WTC11 (cell line): ENCODE measurements around the gene RPL10. TPM values are rescaled to one million over a fixed set of nuclear protein-coding genes. Genes with fewer than 3 reads are reported as not detected.
A peak's percentile ranks its signal among the peaks of the same experiment; 100 is the strongest.

Experiments used
- ATAC-seq: fragments of 200-7000 bp; cut with Tn5 transposase; 2 replicates; pipeline ENCODE4 v1.10.0; 2021; ENCODE audit warnings: mild to moderate bottlenecking, moderate library complexity
- CTCF ChIA-PET: fragments of 300-600 bp; sonication (Branson Sonifier 250); formaldehyde crosslinking; loops from one replicate; lab custom pipeline; 2021; ENCODE audit warnings: antibody characterized with exemption; lab: Charles Lee
- POLR2A ChIA-PET: fragments of 350-600 bp; sonication (Branson Sonifier 250); formaldehyde crosslinking; loops from one replicate; lab custom pipeline; 2021; ENCODE audit warnings: antibody characterized with exemption; lab: Charles Lee
- DNase-seq: peaks from one replicate; pipeline ENCODE4 v3.0.0; 2021; ENCODE audit warnings: low spot score
- H3K27ac Mint-ChIP-seq: 2 replicates; pipeline ENCODE4 v1.8.0; 2021; ENCODE audit warnings: mixed read lengths
- H3K27me3 Mint-ChIP-seq: 2 replicates; pipeline ENCODE4 v1.8.0; 2021; ENCODE audit warnings: low read depth, mild to moderate bottlenecking, moderate library complexity, mixed read lengths
- H3K36me3 Mint-ChIP-seq: 2 replicates; pipeline ENCODE4 v1.8.0; 2021; ENCODE audit warnings: mixed read lengths
- H3K4me1 Mint-ChIP-seq: 2 replicates; pipeline ENCODE4 v1.8.0; 2022; ENCODE audit warnings: mixed read lengths
- H3K4me3 Mint-ChIP-seq: 2 replicates; pipeline ENCODE4 v1.8.0; 2021; ENCODE audit warnings: mild to moderate bottlenecking, moderate library complexity, mixed read lengths
- H3K9me3 Mint-ChIP-seq: 2 replicates; pipeline ENCODE4 v1.8.0; 2021; ENCODE audit warnings: mixed read lengths
- CTCF ChIP-seq: fragments of 200-600 bp; IDR thresholded peaks from 2 replicates; pipeline ENCODE4 v1.8.0; 2022; ENCODE audit warnings: antibody characterized with exemption
- ERG ChIP-seq: fragments of 250-450 bp; sonication (Bioruptor Pico); IDR thresholded peaks from 2 replicates; pipeline ENCODE4 v1.8.0; 2021; ENCODE audit warnings: mild to moderate bottlenecking
- FOXP4 ChIP-seq: sonication (generic); formaldehyde crosslinking; IDR thresholded peaks from 2 replicates; pipeline ENCODE4 v1.8.0; 2022; ENCODE audit warnings: mild to moderate bottlenecking, missing genetic modification reagents
- HMGXB4 ChIP-seq: sonication (generic); formaldehyde crosslinking; IDR thresholded peaks from 2 replicates; pipeline ENCODE4 v1.8.1; 2023; ENCODE audit warnings: mild to moderate bottlenecking, moderate library complexity, missing genetic modification reagents
- JAZF1 ChIP-seq: fragments of 250-450 bp; sonication (Bioruptor Pico); IDR thresholded peaks from 2 replicates; pipeline ENCODE4 v1.9.0; 2021; ENCODE audit warnings: moderate library complexity, mild to moderate bottlenecking, inconsistent platforms
- NR1H2 ChIP-seq: sonication (generic); formaldehyde crosslinking; IDR thresholded peaks from 2 replicates; pipeline ENCODE4 v1.9.0; 2021; ENCODE audit warnings: mild to moderate bottlenecking, moderate library complexity, missing genetic modification reagents
- PRRX2 ChIP-seq: fragments of 250-450 bp; sonication (Bioruptor Pico); IDR thresholded peaks from 2 replicates; pipeline ENCODE4 v1.8.0; 2021; ENCODE audit warnings: mild to moderate bottlenecking
- TCF7 ChIP-seq: sonication (generic); formaldehyde crosslinking; IDR thresholded peaks from 2 replicates; pipeline ENCODE4 v1.8.0; 2022; ENCODE audit warnings: mild to moderate bottlenecking, low read depth, missing genetic modification reagents, moderate library complexity
- TEAD1 ChIP-seq: sonication (generic); formaldehyde crosslinking; IDR thresholded peaks from 2 replicates; pipeline ENCODE4 v1.8.0; 2022; ENCODE audit warnings: mild to moderate bottlenecking, missing genetic modification reagents
- TEAD4 ChIP-seq: sonication (generic); formaldehyde crosslinking; IDR thresholded peaks from 2 replicates; pipeline ENCODE4 v1.8.0; 2022; ENCODE audit warnings: mild to moderate bottlenecking, missing genetic modification reagents
- ZNF423 ChIP-seq: fragments of 250-450 bp; sonication (Bioruptor Pico); IDR thresholded peaks from 2 replicates; pipeline ENCODE4 v2.1.2; 2022; ENCODE audit warnings: mild to moderate bottlenecking, moderate library complexity
- total RNA-seq: library from RNA; stranded (reverse); gene quantifications from 3 replicates; pipeline ENCODE4 v1.2.3, GENCODE V29; 2021
- TF ChIP-seq, protein P1 (sequence below): sonication (generic); formaldehyde crosslinking; IDR thresholded peaks from 2 replicates; pipeline ENCODE4 v1.8.0; 2022; ENCODE audit warnings: mild to moderate bottlenecking, missing genetic modification reagents
- TF ChIP-seq, protein P2 (sequence below): sonication (generic); formaldehyde crosslinking; IDR thresholded peaks from 2 replicates; pipeline ENCODE4 v1.8.0; 2023; ENCODE audit warnings: missing genetic modification reagents, mild to moderate bottlenecking, borderline replicate concordance
- TF ChIP-seq, protein P3 (sequence below): fragments of 250-450 bp; sonication (Bioruptor Pico); IDR thresholded peaks from 2 replicates; pipeline ENCODE4 v1.9.0; 2021; ENCODE audit warnings: mild to moderate bottlenecking

RPL10 gene
- total RNA-seq, 1 experiment from 2014 or later: 2,241 TPM

DNA sequence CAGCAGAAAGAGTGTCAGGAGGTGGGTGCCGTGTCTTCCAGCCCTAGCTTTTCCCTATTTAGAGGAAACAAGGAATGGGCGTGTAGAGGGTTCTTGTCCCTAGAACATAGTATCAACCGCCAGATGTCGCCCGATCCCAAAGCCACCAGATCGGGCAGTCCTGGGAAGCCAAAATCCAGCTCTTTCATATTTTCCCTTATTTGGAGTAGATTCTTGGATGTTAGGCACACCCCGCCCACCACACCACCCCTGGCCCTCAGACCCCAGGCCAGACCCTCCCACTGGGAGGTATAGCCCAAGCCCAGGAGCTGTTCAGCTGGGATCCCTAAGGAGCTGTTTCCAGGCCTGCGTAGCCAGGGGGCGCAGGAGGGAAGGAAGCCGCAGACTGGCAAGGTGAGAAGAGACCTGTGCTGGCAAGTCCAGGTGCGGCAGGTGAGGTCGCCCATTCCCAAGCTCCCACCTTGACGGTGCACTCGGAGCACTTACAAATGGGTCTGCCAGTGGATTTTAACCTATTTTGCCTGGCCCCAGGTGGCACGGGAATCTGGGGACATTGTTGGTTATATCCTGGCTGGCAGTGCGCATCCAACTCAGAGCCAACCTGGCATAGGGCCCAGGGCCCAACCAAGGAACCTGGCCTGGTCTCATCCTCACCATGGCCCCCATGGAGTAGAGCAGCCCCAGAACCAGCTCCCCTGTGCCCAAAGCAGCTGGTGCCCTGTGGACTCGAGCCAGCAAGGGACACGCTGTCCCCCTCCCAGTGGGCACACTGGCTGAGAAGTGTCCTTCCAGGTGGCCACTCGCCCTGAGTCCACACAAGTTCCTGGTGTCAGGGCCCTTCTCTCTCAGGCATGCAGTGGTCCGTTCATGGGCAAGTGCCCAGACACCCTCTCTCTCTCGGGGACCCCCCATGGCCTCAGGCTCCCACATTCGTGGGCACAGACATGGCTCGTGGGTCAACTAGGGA lies 24.6 kb upstream of the RPL10 start:
- CTCF ChIA-PET: interaction anchor here (0.5 to 3.0 kb wide), 29 partner anchors 9 to 426 kb away, joined by 3 to 43 read pairs (median 4); partner anchors contain the start of genes ATP6AP1, DNASE1L1, IKBKG and PLXNA3
- Mint-ChIP-seq H3K4me3 (peak overlapping the region; percentile 55), H3K4me1 (peaks cover 6% of the 10 kb centered on the region), H3K27ac (no peak overlapping the region), H3K36me3 (peaks cover 5% of the 10 kb centered on the region)
- POLR2A ChIA-PET: interaction anchor here (0.7 to 2.0 kb wide), 9 partner anchors 8 to 117 kb away, joined by 3 to 10 read pairs (median 4); partner anchors contain the start of genes RPL10 and SLC10A3
- peak; percentile 25 for ATAC-seq
- TF ChIP-seq, protein P1, sequence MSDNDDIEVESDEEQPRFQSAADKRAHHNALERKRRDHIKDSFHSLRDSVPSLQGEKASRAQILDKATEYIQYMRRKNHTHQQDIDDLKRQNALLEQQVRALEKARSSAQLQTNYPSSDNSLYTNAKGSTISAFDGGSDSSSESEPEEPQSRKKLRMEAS: peak; percentile 54; the same call in 1 of the 2 replicates
- TF ChIP-seq, protein P2, sequence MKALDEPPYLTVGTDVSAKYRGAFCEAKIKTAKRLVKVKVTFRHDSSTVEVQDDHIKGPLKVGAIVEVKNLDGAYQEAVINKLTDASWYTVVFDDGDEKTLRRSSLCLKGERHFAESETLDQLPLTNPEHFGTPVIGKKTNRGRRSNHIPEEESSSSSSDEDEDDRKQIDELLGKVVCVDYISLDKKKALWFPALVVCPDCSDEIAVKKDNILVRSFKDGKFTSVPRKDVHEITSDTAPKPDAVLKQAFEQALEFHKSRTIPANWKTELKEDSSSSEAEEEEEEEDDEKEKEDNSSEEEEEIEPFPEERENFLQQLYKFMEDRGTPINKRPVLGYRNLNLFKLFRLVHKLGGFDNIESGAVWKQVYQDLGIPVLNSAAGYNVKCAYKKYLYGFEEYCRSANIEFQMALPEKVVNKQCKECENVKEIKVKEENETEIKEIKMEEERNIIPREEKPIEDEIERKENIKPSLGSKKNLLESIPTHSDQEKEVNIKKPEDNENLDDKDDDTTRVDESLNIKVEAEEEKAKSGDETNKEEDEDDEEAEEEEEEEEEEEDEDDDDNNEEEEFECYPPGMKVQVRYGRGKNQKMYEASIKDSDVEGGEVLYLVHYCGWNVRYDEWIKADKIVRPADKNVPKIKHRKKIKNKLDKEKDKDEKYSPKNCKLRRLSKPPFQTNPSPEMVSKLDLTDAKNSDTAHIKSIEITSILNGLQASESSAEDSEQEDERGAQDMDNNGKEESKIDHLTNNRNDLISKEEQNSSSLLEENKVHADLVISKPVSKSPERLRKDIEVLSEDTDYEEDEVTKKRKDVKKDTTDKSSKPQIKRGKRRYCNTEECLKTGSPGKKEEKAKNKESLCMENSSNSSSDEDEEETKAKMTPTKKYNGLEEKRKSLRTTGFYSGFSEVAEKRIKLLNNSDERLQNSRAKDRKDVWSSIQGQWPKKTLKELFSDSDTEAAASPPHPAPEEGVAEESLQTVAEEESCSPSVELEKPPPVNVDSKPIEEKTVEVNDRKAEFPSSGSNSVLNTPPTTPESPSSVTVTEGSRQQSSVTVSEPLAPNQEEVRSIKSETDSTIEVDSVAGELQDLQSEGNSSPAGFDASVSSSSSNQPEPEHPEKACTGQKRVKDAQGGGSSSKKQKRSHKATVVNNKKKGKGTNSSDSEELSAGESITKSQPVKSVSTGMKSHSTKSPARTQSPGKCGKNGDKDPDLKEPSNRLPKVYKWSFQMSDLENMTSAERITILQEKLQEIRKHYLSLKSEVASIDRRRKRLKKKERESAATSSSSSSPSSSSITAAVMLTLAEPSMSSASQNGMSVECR: 0 out of 2 replicates have a peak, but pooled peaks have one; percentile 51
- TF ChIP-seq FOXP4 (CRISPR knock-in tag): 0 out of 2 replicates have a peak, but pooled peaks have one; percentile 28
- TF ChIP-seq CTCF: peak; percentile 28; the same call in 1 of the 2 replicates
- TF ChIP-seq ZNF423 (CRISPR knock-in tag): 0 out of 2 replicates have a peak, but pooled peaks have one; percentile 15
- no peak for TF ChIP-seq TCF7 (CRISPR knock-in tag)
- TF ChIP-seq NR1H2: no peak
- 0 out of 2 replicates have a peak, but pooled peaks have one; percentile 53 for TF ChIP-seq TEAD1 (CRISPR knock-in tag)
- no peak for TF ChIP-seq TEAD4 (CRISPR knock-in tag)
- TF ChIP-seq, all 79 proteins: peak for 6
- DNase-seq: peak; percentile 79
- H3K27me3 Mint-ChIP-seq: peaks cover 11% of the 10 kb centered on the region
- H3K9me3 Mint-ChIP-seq: no peaks in the 10 kb centered on the region

DNA sequence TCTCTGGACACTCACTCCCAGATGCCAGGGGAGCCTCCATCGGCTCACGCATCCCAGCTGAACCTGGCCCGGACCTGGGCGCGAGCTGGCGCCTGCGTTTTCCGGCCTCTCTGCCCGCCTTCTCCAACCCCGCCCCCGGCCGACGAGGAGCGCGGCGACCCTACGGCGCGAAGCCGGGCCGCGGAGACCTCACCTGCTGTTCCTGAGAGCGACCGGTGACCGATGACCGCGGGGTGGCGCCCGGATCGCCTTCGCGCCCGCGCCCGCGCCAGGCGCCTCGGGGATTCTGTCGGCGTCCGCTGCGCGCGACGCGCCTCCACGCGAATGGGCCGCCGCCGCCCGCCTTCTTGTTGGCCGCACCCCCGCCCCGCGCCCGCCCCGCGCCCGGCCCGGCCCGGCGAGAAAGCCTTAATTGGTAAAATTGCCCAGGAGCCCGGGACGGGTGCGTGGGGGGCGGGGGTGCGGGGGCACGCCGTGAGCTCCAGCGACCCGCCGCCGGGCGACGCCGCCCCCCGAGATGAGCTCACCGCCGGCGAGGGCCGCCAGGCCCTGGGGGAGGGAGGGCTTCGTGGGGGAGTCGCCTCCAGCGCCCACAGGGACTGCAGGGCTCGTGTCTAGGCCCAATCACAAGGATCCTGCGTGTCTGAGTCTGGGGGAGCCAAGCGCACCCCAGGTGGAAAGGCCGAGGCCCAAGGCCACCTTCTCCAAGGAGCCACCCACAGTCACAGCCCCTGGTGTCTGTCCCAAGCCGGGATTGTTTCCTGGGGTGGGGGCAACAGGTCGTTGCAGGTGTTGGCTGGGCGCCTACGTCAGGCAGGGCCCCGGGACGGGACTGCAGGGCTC lies 23.6 kb upstream of the RPL10 start, which contains the start of gene FLNA:
Gene FLNA (minus strand): TSS at position 322 of the 843 bp plus-strand sequence. CDS start 3,389 bp downstream, outside the sequence.
- DNase-seq (peak; percentile 63), ATAC-seq (no peak)
- Mint-ChIP-seq H3K9me3 (no peaks in the 10 kb centered on the region), H3K27me3 (peaks cover 11% of the 10 kb centered on the region), H3K36me3 (peaks cover 5% of the 10 kb centered on the region), H3K4me3 (peak within 1 kb of the TSS; percentile 55), H3K4me1 (peaks cover 6% of the 10 kb centered on the region), H3K27ac (no peak within 1 kb of the TSS)
- TF ChIP-seq, protein P1: peak; percentile 17; the same call in 1 of the 2 replicates
- TF ChIP-seq, protein P3, sequence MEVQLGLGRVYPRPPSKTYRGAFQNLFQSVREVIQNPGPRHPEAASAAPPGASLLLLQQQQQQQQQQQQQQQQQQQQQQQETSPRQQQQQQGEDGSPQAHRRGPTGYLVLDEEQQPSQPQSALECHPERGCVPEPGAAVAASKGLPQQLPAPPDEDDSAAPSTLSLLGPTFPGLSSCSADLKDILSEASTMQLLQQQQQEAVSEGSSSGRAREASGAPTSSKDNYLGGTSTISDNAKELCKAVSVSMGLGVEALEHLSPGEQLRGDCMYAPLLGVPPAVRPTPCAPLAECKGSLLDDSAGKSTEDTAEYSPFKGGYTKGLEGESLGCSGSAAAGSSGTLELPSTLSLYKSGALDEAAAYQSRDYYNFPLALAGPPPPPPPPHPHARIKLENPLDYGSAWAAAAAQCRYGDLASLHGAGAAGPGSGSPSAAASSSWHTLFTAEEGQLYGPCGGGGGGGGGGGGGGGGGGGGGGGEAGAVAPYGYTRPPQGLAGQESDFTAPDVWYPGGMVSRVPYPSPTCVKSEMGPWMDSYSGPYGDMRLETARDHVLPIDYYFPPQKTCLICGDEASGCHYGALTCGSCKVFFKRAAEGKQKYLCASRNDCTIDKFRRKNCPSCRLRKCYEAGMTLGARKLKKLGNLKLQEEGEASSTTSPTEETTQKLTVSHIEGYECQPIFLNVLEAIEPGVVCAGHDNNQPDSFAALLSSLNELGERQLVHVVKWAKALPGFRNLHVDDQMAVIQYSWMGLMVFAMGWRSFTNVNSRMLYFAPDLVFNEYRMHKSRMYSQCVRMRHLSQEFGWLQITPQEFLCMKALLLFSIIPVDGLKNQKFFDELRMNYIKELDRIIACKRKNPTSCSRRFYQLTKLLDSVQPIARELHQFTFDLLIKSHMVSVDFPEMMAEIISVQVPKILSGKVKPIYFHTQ (CRISPR knock-in tag): no peak
- TF ChIP-seq ERG (CRISPR knock-in tag): no peak
- TF ChIP-seq HMGXB4 (CRISPR knock-in tag): peak; percentile 33; the same call in 1 of the 2 replicates
- no peak for TF ChIP-seq PRRX2
- TF ChIP-seq JAZF1: no peak
- ChIA-PET POLR2A (interaction anchor here (0.7 to 2.0 kb wide), 3 partner anchors 9 to 116 kb away, joined by 3 to 10 read pairs (median 7); partner anchors contain the start of gene SLC10A3), CTCF (interaction anchor here (1.0 to 3.0 kb wide), 8 partner anchors 9 to 161 kb away, joined by 3 to 43 read pairs (median 11); partner anchors contain the start of genes PLXNA3, SLC10A3 and TAFAZZIN)
